ENCODE results near the gene RASGRP2.

The RASGRP2 gene

GRCh38 chr11:64770120-64770519 lies 26.2 kb upstream of the RASGRP2 start:
- no peak for DNase-seq (ENCODE audit: low spot score)

GRCh38 chr11:64769283-64769682 lies 25.3 kb upstream of the RASGRP2 start:
- DNase-seq (ENCODE audit: low spot score), result no peak

GRCh38 chr11:64768300-64768694 lies 24.4 kb upstream of the RASGRP2 start:
- DNase-seq (ENCODE audit: low spot score), result no peak

- no peak for DNase-seq (ENCODE audit: low spot score)
Observed at GRCh38 chr11:64767344-64768299, 23.7 kb upstream of the RASGRP2 start.

- DNase-seq (ENCODE audit: low spot score), result no peak
Observed at GRCh38 chr11:64766881-64767280, 22.9 kb upstream of the RASGRP2 start.

GRCh38 chr11:64765851-64766665 lies 22.1 kb upstream of the RASGRP2 start:
- no peak for DNase-seq (ENCODE audit: low spot score)

- no peak for DNase-seq (ENCODE audit: low spot score)
Observed at GRCh38 chr11:64765291-64765850, 21.4 kb upstream of the RASGRP2 start.

GRCh38 chr11:64764753-64765152 lies 20.8 kb upstream of the RASGRP2 start:
- no peak for DNase-seq (ENCODE audit: low spot score)

GRCh38 chr11:64764040-64764611 lies 20.2 kb upstream of the RASGRP2 start:
- DNase-seq (ENCODE audit: low spot score), result no peak

- DNase-seq (ENCODE audit: low spot score), result no peak
Observed at GRCh38 chr11:64763526-64764039, 19.6 kb upstream of the RASGRP2 start.

- no peak for DNase-seq (ENCODE audit: low spot score)
Observed at GRCh38 chr11:64762674-64763525, 19.0 kb upstream of the RASGRP2 start.

- no peak for DNase-seq (ENCODE audit: low spot score)
Observed at GRCh38 chr11:64762277-64762673, 18.3 kb upstream of the RASGRP2 start.

- DNase-seq (ENCODE audit: low spot score), result no peak
Observed at GRCh38 chr11:64760759-64761420, 16.9 kb upstream of the RASGRP2 start.

- DNase-seq (ENCODE audit: low spot score), result no peak
Observed at GRCh38 chr11:64759722-64760719, 16.1 kb upstream of the RASGRP2 start, which contains the start of gene PYGM. TSS of gene PYGM (minus strand) at chr11:64759974. CDS start at chr11:64759898, 76 bp downstream.

GRCh38 chr11:64759131-64759721 lies 15.3 kb upstream of the RASGRP2 start:
- no peak for DNase-seq (ENCODE audit: low spot score)

GRCh38 chr11:64758330-64759079 lies 14.6 kb upstream of the RASGRP2 start:
- DNase-seq (ENCODE audit: low spot score), result no peak

GRCh38 chr11:64757549-64758329 lies 13.8 kb upstream of the RASGRP2 start:
- no peak for DNase-seq (ENCODE audit: low spot score)
